Measurements from ENCODE around the gene AATK.

AATK gene

DNA sequence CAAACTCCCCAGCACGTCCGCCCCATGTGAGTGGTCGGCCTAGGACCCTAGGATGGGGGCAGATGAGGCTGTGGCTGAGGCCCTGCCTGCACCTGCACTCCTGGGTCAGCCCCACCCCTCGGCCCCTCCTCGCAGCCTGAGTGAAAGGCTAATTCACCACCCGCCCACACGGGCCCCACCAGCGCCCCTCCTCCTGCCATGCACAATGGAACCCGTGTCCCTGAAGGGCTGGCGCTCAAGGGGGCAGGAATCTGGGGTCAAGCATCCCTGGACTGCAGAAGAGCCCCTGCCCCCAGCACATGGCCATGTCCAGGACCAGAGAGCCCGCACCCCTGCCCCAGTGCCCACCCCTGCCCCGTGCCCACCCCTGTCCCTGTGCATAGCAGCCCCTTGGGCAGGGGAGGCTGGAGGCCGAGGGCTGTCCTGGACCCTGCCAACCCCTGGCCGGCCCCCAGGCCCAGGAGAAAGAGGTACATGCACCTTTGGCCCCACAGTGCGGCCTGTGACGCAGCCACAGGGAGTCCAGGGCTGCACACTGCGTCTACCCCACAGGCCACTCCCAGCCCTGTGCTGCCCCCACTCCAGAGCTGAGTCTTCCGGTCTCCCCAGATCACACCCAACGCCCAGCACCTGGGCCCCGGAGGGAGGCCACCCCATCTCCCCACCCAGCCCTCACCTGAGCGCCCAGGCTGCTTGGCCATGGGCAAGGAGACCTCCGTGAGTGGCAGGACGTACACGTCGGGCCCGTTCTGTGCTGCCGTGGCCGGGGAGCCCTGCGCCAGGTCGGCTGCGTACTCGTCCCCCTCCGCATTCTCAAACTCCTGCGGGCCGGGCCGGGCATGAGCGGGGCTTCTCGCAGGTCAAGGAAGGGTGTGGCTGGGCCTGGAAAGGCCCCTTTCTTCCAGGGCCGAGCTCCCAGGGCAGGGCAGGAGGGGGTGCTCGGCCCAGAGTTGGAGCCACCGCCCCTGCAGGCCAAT lies 35.3 kb downstream of the AATK start:
- no peak overlapping the region for H3K4me3 Mint-ChIP-seq
- H3K27ac Mint-ChIP-seq: no peak overlapping the region
- TF ChIP-seq, protein P1, sequence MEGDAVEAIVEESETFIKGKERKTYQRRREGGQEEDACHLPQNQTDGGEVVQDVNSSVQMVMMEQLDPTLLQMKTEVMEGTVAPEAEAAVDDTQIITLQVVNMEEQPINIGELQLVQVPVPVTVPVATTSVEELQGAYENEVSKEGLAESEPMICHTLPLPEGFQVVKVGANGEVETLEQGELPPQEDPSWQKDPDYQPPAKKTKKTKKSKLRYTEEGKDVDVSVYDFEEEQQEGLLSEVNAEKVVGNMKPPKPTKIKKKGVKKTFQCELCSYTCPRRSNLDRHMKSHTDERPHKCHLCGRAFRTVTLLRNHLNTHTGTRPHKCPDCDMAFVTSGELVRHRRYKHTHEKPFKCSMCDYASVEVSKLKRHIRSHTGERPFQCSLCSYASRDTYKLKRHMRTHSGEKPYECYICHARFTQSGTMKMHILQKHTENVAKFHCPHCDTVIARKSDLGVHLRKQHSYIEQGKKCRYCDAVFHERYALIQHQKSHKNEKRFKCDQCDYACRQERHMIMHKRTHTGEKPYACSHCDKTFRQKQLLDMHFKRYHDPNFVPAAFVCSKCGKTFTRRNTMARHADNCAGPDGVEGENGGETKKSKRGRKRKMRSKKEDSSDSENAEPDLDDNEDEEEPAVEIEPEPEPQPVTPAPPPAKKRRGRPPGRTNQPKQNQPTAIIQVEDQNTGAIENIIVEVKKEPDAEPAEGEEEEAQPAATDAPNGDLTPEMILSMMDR (IDR thresholded peaks at IDR 0.05; ENCODE audit: unreplicated experiment in 3 of 3): no peak
- no peaks in the 10 kb centered on the region for H3K36me3 Mint-ChIP-seq (ENCODE audit: low read depth)
- no peaks in the 10 kb centered on the region for H3K27me3 Mint-ChIP-seq (ENCODE audit: low read depth)
- no peaks in the 10 kb centered on the region for H3K4me1 Mint-ChIP-seq
- H3K9me3 Mint-ChIP-seq: no peaks in the 10 kb centered on the region

GRCh38 chr17:81129711-81130367 lies 36.2 kb downstream of the AATK start:
- Mint-ChIP-seq H3K27ac (no peak overlapping the region), H3K36me3 (ENCODE audit: low read depth) (no peaks in the 10 kb centered on the region), H3K4me1 (no peaks in the 10 kb centered on the region), H3K4me3 (no peak overlapping the region), H3K27me3 (ENCODE audit: low read depth) (no peaks in the 10 kb centered on the region), H3K9me3 (no peaks in the 10 kb centered on the region)
- TF ChIP-seq, protein P1 (IDR thresholded peaks at IDR 0.05; ENCODE audit: unreplicated experiment in 3 of 3): no peak

GRCh38 chr17:81129289-81129688 lies 36.7 kb downstream of the AATK start:
- Mint-ChIP-seq H3K27me3 (ENCODE audit: low read depth) (no peaks in the 10 kb centered on the region), H3K9me3 (no peaks in the 10 kb centered on the region), H3K27ac (no peak overlapping the region), H3K36me3 (ENCODE audit: low read depth) (no peaks in the 10 kb centered on the region), H3K4me3 (no peak overlapping the region), H3K4me1 (no peaks in the 10 kb centered on the region)
- TF ChIP-seq, protein P1 (IDR thresholded peaks at IDR 0.05; ENCODE audit: unreplicated experiment in 3 of 3): no peak

- Mint-ChIP-seq H3K36me3 (ENCODE audit: low read depth) (no peaks in the 10 kb centered on the region), H3K27me3 (ENCODE audit: low read depth) (no peaks in the 10 kb centered on the region), H3K4me3 (no peak overlapping the region), H3K9me3 (no peaks in the 10 kb centered on the region), H3K27ac (no peak overlapping the region), H3K4me1 (no peaks in the 10 kb centered on the region)
- TF ChIP-seq, protein P1 (IDR thresholded peaks at IDR 0.05; ENCODE audit: unreplicated experiment in 3 of 3): no peak
These were observed 37.2 kb downstream of the AATK start for GRCh38 chr17:81128774-81129173.

DNA sequence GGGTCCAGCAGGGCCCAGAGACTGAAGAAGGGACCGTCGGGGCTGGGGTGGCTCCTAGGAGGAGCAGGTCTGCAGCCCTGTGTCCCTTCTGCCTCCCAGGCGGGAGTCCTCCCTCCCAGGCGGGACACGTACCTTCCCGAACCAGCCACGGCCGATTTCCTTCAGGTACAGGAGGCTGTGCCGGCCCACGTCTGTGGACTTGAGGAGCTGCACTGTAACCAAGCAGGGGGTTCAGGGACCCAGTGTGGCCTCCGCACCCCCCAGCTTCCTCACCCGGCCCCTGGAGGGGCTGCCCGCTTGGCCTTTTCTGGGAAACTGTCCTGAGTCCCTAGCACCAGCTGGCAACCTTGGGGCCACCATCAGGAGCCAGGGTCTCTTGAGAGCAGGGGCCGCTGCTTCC lies 37.7 kb downstream of the AATK start:
- H3K4me1 Mint-ChIP-seq: no peaks in the 10 kb centered on the region
- H3K27me3 Mint-ChIP-seq (ENCODE audit: low read depth): no peaks in the 10 kb centered on the region
- no peak overlapping the region for H3K27ac Mint-ChIP-seq
- H3K9me3 Mint-ChIP-seq: no peaks in the 10 kb centered on the region
- H3K4me3 Mint-ChIP-seq: no peak overlapping the region
- TF ChIP-seq, protein P1 (IDR thresholded peaks at IDR 0.05; ENCODE audit: unreplicated experiment in 3 of 3): no peak
- no peaks in the 10 kb centered on the region for H3K36me3 Mint-ChIP-seq (ENCODE audit: low read depth)
